OCI-LY1 (cell line): Measurements from ENCODE around the gene CIDEA.
A peak's percentile ranks its signal among the peaks of the same experiment; 100 is the strongest.

Experiments
- H2AFZ ChIP-seq: fragments of 200-600 bp; sonication (generic), shearing (Covaris generic); 2 replicates; pipeline ENCODE4 v1.6.0; 2014; ENCODE audit warnings: antibody characterized with exemption, mild to moderate bottlenecking, low read length
- H3F3A ChIP-seq: fragments of 200-600 bp; sonication (generic), shearing (Covaris generic); 2 replicates; pipeline ENCODE4 v1.6.0; 2014; ENCODE audit warnings: mild to moderate bottlenecking, antibody characterized with exemption, low read length, moderate library complexity; ENCODE audit not compliant: insufficient read depth
- H3K27ac ChIP-seq: fragments of 200-600 bp; sonication (generic); 2 replicates; pipeline ENCODE4 v1.5.1; 2014; ENCODE audit warnings: low read length, mixed run types, mild to moderate bottlenecking, low read depth; ENCODE audit not compliant: poor library complexity, severe bottlenecking
- H3K27me3 ChIP-seq: fragments of 200-600 bp; sonication (generic); 2 replicates; pipeline ENCODE4 v1.6.0; 2014; ENCODE audit warnings: antibody characterized with exemption, mild to moderate bottlenecking, low read length, moderate library complexity; ENCODE audit not compliant: insufficient read depth
- H3K36me3 ChIP-seq: fragments of 200-600 bp; sonication (generic); 2 replicates; pipeline ENCODE4 v1.6.1; 2014; ENCODE audit warnings: mild to moderate bottlenecking, antibody characterized with exemption, low read length, moderate library complexity, mixed read lengths; ENCODE audit not compliant: insufficient read depth
- H3K4me1 ChIP-seq: fragments of 200-600 bp; sonication (generic); 2 replicates; pipeline ENCODE4 v1.5.1; 2014; ENCODE audit warnings: mild to moderate bottlenecking, low read length, moderate library complexity; ENCODE audit not compliant: insufficient read depth, severe bottlenecking
- H3K4me2 ChIP-seq: fragments of 200-600 bp; sonication (generic), shearing (Covaris generic); 2 replicates; pipeline ENCODE4 v1.6.1; 2014; ENCODE audit warnings: low read length
- H3K4me3 ChIP-seq: fragments of 200-600 bp; sonication (generic); 2 replicates; pipeline ENCODE4 v1.5.1; 2014; ENCODE audit warnings: low read length, low read depth, mild to moderate bottlenecking, mixed read lengths; ENCODE audit not compliant: poor library complexity, severe bottlenecking
- H3K79me2 ChIP-seq: fragments of 200-600 bp; shearing (Covaris generic); 2 replicates; pipeline ENCODE4 v1.6.1; 2016; ENCODE audit warnings: mixed run types, low read length, mixed read lengths; ENCODE audit not compliant: insufficient read depth
- H3K9ac ChIP-seq: fragments of 200-600 bp; sonication (generic), shearing (Covaris generic); 2 replicates; pipeline ENCODE4 v1.6.1; 2014; ENCODE audit warnings: mild to moderate bottlenecking, low read length, mixed read lengths
- H3K9me2 ChIP-seq: fragments of 200-600 bp; sonication (generic), shearing (Covaris generic); 2 replicates; pipeline ENCODE4 v1.6.1; 2014; ENCODE audit warnings: low read depth, mild to moderate bottlenecking, low read length, mixed read lengths
- H3K9me3 ChIP-seq: fragments of 200-600 bp; shearing (Covaris generic); 2 replicates; pipeline ENCODE4 v1.6.1; 2014; ENCODE audit warnings: low read length, mixed read lengths
- H4K20me1 ChIP-seq: fragments of 200-600 bp; sonication (generic), shearing (Covaris generic); 2 replicates; pipeline ENCODE4 v1.6.0; 2016; ENCODE audit warnings: mild to moderate bottlenecking, low read length; ENCODE audit not compliant: insufficient read depth
- CTCF ChIP-seq: fragments of 200-600 bp; sonication (generic), shearing (Covaris generic); IDR thresholded peaks from 2 replicates; pipeline ENCODE4 v1.5.1; 2017; ENCODE audit warnings: mild to moderate bottlenecking, antibody characterized with exemption, low read length, moderate library complexity, mixed read lengths
- EZH2 ChIP-seq: fragments of 200-600 bp; sonication (generic), shearing (Covaris generic); IDR thresholded peaks from 2 replicates; pipeline ENCODE4 v1.8.0; 2017; ENCODE audit warnings: borderline replicate concordance, mixed run types, mild to moderate bottlenecking, antibody characterized with exemption, low read length, moderate library complexity, mixed read lengths

Gene CIDEA

GRCh38 chr18:12234451-12235190, 19.5 kb upstream of the CIDEA start:
- H3K27me3 ChIP-seq = no peaks in the 10 kb centered on the region; the same call in 1 of the 2 replicates
- no peaks in the 10 kb centered on the region for H3K4me1 ChIP-seq
- H3K36me3 ChIP-seq = no peaks in the 10 kb centered on the region
- H3K4me3 ChIP-seq = no peak overlapping the region
- H3K4me2 ChIP-seq = no peak overlapping the region
- H3K9me3 ChIP-seq = no peaks in the 10 kb centered on the region
- no peaks in the 10 kb centered on the region for H3F3A ChIP-seq
- no peak overlapping the region for H3K27ac ChIP-seq
- H2AFZ ChIP-seq = no peak overlapping the region
- no peak overlapping the region for H3K9ac ChIP-seq
- H3K79me2 ChIP-seq = no peaks in the 10 kb centered on the region
- TF ChIP-seq EZH2 = no peak
- TF ChIP-seq CTCF = no peak
- no peaks in the 10 kb centered on the region for H3K9me2 ChIP-seq
- no peaks in the 10 kb centered on the region for H4K20me1 ChIP-seq

- H4K20me1 ChIP-seq = no peaks in the 10 kb centered on the region
- H3K4me1 ChIP-seq = no peaks in the 10 kb centered on the region
- TF ChIP-seq CTCF (no peak), EZH2 (no peak)
- H3K9ac ChIP-seq = no peak overlapping the region
- no peaks in the 10 kb centered on the region for H3K9me3 ChIP-seq
- no peak overlapping the region for H2AFZ ChIP-seq
- H3K36me3 ChIP-seq = no peaks in the 10 kb centered on the region
- H3K4me2 ChIP-seq = no peak overlapping the region
- no peak overlapping the region for H3K4me3 ChIP-seq
- H3F3A ChIP-seq = no peaks in the 10 kb centered on the region
- H3K27me3 ChIP-seq = no peaks in the 10 kb centered on the region; the same call in 1 of the 2 replicates
- no peaks in the 10 kb centered on the region for H3K79me2 ChIP-seq
- H3K27ac ChIP-seq = no peak overlapping the region
- no peaks in the 10 kb centered on the region for H3K9me2 ChIP-seq
These were observed 18.0 kb upstream of the CIDEA start for GRCh38 chr18:12236141-12236540.

GRCh38 chr18:12236934-12237832, 17.0 kb upstream of the CIDEA start:
- Histone ChIP-seq H3K4me2 (no peak overlapping the region; the same call in 1 of the 2 replicates), H3K36me3 (no peaks in the 10 kb centered on the region), H3K9me2 (no peaks in the 10 kb centered on the region), H4K20me1 (no peaks in the 10 kb centered on the region), H3K27me3 (peaks cover 1% of the 10 kb centered on the region; the same call in 1 of the 2 replicates), H3F3A (no peaks in the 10 kb centered on the region), H2AFZ (no peak overlapping the region), H3K4me1 (no peaks in the 10 kb centered on the region), H3K9ac (no peak overlapping the region), H3K9me3 (no peaks in the 10 kb centered on the region), H3K79me2 (no peaks in the 10 kb centered on the region), H3K27ac (no peak overlapping the region), H3K4me3 (no peak overlapping the region)
- TF ChIP-seq CTCF (peak; percentile 98), EZH2 (no peak)
